NCI-H526 treated with DMSO at 0.1 percent for 48 hours (cell line): Measurements from ENCODE around the gene FAM118B.
A peak's percentile ranks its signal among the peaks of the same experiment; 100 is the strongest.
"Not testable (repeated sequence)": the region's sequence is repeated elsewhere in the genome, so short reads cannot be mapped to it uniquely, and the experiment has no call there.

Source experiments
- DNase-seq: peaks from one replicate; lab custom pipeline; 2025; lab: John Stamatoyannopoulos, UW

Gene FAM118B

GRCh38 chr11:126219547-126219946 is 8.0 kb downstream of the FAM118B start:
- no peak for DNase-seq

DNA sequence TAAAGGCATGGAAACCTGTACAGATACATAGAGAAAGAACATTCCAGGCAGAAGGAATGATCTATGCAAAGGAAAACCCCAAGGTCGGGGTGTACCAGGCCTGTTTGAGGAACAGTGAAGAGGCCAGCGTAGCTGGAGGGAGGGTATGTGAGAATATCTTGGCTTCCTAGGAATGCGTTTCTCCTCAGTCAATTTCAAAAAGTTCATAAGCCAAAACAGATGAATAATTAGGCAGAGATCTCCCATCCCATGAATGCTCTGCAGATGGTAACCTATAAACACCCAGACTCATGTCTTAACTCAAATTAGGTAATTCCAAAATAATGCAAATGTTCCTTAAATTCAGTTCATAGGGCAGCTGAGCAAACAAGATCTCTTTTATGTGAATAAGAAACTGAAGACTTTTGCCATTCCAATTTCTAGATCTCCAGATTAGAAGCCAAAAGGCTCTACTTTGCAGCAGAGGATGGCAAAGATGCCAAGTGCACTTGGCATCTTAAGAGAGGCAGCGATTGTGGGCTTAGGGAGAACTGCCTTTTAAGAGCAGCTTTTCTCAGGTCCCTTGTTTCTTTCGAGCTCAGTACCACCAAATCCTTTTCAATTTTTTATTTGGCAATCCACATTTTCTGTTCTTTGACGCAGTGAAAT is 13.2 kb downstream of the FAM118B start:
- DNase-seq = no peak

DNA sequence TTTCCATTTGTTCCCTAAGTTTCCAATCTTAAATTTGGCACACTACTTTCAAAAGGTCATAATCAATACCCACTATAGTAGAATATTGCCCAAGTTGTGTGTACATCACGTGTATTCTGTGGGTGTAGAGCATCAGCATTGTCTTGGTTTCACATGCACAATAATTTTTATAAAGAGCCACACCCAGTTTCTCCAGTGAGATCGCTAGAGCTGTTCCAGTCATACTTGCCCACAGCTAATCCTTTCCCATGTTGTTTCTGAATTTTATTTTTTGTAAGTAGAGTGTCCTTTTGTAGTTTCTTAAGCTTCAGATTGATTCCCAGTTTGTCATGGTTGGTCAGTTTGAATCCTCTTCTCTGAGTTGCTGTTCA is 13.7 kb downstream of the FAM118B start:
- no peak for DNase-seq

DNA sequence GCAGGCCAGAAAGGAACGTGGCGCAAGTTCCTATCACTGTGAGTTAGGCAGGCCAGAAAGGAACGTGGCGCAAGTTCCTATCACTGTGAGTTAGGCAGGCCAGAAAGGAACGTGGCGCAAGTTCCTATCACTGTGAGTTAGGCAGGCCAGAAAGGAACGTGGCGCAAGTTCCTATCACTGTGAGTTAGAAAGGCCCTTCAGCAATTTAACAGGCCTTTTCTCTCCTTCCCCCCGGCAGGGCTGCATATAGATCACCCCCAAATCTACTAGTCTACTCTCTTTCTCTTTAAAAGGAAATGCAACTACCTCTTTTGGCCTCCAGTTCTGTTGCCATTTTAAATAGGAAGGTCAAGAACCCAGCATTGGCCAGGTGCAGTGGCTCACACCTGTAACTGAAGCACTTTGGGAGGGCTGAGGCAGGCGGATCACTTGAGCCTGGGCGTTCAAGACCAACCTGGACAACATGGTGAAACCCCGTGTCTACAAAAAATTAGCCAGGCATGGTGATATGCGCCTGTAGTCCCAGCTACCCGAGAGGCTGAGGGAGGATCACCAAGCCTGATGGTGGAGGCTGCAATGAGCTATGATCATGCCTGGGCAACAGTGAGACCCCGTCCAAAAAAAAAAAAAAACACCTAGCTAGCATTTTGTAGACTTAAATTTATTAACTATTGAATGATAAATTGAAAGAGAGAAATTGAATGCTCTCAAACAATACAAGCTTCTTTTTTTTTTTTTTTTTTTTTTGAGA is 14.9 kb downstream of the FAM118B start:
- no peak for DNase-seq

GRCh38 chr11:126229858-126230540 is 18.4 kb downstream of the FAM118B start:
- no peak for DNase-seq

DNA sequence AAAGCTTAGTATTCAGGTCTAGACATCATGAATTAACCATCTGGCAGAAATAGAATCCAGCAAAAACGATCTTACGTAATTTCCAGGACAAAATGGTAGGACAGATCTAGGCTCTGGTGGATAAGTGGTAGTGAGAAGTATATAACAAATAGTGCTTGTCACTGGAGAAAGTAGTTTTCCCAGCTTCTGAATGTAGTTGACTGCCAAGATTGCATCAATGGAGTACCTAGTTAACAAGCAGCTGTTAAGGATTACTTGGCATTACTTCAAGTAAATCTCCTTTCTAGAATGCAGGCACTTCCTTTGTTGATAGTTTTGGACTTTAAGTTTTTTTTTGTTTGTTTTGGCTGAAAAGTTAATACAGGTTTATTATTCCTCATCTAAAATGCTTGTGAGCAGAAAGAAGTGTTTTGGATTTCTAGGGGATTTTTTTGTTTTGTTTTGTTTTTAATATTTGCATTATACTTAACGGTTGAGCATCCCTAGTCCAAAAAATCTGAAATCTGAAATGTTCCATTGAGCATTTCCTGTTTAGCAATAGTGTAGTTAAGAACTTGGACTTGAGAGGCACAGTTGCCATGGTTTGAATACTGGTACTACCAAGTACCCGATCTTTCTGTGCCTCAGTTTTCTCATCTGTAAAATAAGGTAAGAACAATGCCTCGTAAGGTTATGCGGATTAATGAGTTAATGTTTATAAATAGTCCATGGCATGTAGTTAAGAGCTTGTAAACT is 20.3 kb downstream of the FAM118B start:
- no peak for DNase-seq

DNA sequence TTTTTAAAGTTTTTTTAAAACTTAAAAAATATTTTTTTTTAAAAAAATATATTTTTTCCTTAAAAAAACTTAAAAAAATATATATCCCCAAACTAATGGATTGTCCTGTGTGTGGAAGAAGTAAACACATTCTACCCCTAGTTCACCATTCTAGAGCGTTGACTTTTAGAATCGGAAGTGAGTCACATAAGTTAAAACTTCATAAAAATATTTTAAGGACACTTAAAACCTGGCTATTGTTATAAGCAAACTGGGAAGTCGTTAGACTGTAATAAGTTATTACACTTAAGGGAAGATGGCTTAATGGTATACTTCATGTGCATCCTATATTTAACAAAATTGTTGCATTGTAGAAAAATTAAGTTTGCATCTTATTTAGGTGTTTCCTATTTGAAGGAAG is 21.1 kb downstream of the FAM118B start:
- no peak for DNase-seq

- DNase-seq = no peak
These were observed 21.8 kb downstream of the FAM118B start for GRCh38 chr11:126233391-126233790.

DNA sequence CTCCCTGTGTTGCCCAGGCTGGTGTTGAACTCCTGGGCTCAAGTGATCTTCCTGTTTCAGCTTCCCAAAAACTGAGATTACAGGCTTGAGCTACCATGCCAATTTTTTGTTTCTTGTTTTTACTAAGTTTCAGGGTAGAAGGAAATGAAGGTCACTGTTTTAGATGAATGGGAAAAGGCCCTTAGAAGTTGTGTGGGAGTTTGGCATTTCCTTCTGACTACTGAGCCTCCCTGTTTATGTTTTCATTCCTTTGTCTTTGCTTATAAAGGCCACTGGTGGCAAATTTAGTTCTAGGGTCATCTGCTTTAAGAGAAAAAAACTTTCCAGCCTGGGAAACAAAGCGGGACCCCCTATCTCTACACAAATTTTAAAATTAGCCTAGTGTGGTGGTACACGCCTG is 35.1 kb downstream of the FAM118B start:
- no peak for DNase-seq

DNA sequence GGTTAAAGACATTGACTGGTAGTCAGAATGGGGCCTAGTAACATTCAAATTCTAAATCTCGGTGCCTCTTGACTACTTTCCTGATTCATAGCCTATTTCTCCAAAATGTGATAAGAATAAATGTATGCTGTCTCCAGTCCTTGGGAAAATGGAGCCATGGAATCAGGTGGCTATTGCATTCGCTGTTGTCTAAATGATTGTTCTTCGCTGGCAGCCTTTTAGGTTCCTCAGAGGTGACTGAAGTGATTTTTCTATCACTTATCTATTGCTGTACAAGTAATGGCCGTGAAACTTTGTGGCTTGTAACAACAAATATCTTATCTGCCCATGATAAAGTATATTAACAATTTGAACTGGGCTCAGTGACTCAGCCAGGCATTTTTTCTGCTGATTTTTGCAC is 41.7 kb downstream of the FAM118B start:
- DNase-seq = no peak

- DNase-seq = no peak
These were observed 43.2 kb downstream of the FAM118B start for GRCh38 chr11:126254819-126255218.

DNA sequence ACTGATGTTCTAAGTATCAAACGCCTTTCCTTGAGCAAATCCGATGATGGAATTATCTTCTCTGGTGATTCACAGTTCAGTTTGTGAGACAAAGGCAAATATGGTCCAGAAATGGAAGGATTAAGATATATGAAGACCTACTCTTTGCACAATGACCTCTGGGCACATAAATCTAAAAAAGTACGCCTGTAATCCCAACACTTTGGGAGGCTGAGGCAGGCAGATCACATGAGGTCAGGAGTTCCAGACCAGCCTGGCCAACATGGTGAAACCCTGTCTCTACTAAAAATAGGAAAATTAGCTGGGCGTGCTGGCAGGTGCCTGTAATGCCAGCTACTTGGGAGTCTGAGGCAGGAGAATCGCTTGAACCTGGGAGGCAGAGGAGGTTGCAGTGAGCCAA is 43.9 kb downstream of the FAM118B start:
- not testable (repeated sequence) for DNase-seq

DNA sequence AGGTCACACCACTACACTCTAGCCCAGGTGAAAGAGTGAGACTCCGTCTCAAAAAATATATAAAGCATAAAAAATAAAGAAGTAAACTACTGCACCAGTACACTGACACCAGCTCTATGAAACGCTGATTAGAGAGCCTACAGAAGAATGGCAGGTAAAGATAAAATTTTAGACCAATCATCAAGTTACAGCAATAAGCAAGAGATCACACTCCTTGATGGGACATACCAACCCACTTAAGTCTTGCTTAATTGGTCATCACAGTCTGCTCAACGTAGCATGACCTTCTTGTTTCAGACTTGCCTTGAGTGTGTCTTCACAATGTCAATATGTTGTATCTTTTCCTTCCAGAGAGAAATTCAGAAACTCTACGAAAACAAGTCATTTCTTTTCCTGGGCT is 44.6 kb downstream of the FAM118B start:
- DNase-seq = no peak

- DNase-seq = no peak
These were observed 45.6 kb downstream of the FAM118B start for GRCh38 chr11:126257144-126257543.

GRCh38 chr11:126257764-126258163 is 46.2 kb downstream of the FAM118B start:
- DNase-seq = no peak

- no peak for DNase-seq
These were observed 50.6 kb downstream of the FAM118B start for GRCh38 chr11:126262216-126262615.

- no peak for DNase-seq
These were observed 51.9 kb downstream of the FAM118B start for GRCh38 chr11:126263489-126263888.

GRCh38 chr11:126265811-126266210 is 54.2 kb downstream of the FAM118B start:
- no peak for DNase-seq

DNA sequence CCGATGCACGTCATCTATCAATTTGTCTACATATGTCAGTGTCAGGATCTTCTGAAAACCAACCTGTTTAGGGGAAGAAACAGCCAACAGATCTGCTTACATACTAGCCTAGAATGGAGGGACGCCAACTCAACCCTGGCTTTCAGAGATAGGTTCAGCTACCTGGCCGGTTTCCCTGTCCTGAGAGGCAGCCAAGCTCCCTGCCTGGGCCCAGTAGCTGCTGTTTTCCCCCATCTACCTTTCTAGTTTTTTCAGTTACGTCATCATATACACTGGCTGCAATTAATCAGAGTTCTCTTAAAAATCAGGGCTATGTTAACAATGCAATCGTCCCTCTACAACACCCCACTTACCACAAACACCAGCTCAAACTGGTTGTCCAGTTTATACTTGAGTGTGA is 56.1 kb downstream of the FAM118B start:
- no peak for DNase-seq

- no peak for DNase-seq
These were observed 56.8 kb downstream of the FAM118B start for GRCh38 chr11:126268361-126268707.

DNA sequence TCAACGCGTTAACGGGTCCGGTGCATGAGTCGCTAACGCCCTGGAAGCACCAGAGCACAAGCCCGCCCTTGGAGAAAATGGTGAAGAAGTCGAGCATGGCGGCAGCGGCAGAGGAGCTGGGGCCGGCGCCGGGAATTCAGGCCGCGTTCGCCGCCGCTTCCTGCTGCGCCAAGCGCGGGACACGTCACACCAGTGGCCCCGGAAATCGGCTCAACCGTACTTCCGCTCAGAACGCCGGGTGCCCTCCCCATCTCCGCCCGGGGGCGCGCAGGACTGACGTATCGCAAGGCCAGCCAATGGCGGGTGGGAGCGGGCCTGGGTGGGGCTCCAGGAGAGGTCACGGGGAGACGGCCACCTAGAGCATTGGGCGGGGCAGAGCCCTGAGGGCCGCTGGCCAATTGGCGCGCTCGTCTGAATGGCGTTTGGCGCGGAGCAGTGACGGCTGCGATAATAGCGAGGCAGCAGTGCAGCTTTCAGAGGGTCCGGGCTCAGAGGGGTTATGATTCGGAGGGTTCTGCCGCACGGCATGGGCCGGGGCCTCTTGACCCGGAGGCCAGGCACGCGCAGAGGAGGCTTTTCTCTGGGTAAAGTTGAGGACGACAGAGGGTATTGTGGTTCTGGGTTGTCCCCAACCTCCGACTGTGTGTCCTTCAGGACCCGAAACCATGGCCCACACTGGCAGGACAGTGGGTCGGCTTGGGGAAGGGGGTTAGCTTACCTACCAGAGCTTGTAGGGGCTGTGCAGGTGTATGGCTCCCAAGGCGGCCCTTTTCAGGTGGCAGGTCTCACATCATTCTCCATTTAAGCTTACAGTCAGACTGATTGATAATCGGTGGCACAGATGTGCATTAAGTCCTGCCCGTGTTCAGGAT is 57.4 kb downstream of the FAM118B start, which contains the start of the genes FOXRED1 and SRPRA:
Gene FOXRED1, plus strand, starts transcription at position 447 of the 872 bp plus-strand sequence. Its CDS starts 53 bp downstream, at position 500.
Gene SRPRA, minus strand, starts transcription at position 188 of the 872 bp plus-strand sequence. Its CDS starts 91 bp downstream, at position 97.
- DNase-seq = peak; percentile 100
